OCI-LY7 (cell line): ENCODE data around the gene HLTF.

Experiments used
- CTCF ChIP-seq: fragments of 200-600 bp; sonication (generic); conservative IDR thresholded peaks from 2 replicates; pipeline ENCODE4 v1.5.1; 2014; ENCODE audit warnings: mild to moderate bottlenecking, antibody characterized with exemption, low read length, moderate library complexity, mixed read lengths
- EZH2phosphoT487 ChIP-seq: fragments of 200-600 bp; sonication (generic); IDR thresholded peaks from 2 replicates; pipeline ENCODE4 v1.6.1; 2018; ENCODE audit warnings: low read depth, borderline replicate concordance, mild to moderate bottlenecking, mixed run types, antibody characterized with exemption, low read length, moderate library complexity, mixed read lengths

GRCh38 chr3:149021830-149022229, 64.5 kb downstream of the HLTF start:
- no peak for TF ChIP-seq CTCF
- TF ChIP-seq EZH2phosphoT487: no peak
